NCI-H1694 treated with DMSO at 0.1 percent for 48 hours (cell line): ENCODE measurements around the gene LORICRIN.

ENCODE experiments used
- DNase-seq: peaks from one replicate; lab custom pipeline; 2025; lab: John Stamatoyannopoulos, UW

Gene LORICRIN

DNA sequence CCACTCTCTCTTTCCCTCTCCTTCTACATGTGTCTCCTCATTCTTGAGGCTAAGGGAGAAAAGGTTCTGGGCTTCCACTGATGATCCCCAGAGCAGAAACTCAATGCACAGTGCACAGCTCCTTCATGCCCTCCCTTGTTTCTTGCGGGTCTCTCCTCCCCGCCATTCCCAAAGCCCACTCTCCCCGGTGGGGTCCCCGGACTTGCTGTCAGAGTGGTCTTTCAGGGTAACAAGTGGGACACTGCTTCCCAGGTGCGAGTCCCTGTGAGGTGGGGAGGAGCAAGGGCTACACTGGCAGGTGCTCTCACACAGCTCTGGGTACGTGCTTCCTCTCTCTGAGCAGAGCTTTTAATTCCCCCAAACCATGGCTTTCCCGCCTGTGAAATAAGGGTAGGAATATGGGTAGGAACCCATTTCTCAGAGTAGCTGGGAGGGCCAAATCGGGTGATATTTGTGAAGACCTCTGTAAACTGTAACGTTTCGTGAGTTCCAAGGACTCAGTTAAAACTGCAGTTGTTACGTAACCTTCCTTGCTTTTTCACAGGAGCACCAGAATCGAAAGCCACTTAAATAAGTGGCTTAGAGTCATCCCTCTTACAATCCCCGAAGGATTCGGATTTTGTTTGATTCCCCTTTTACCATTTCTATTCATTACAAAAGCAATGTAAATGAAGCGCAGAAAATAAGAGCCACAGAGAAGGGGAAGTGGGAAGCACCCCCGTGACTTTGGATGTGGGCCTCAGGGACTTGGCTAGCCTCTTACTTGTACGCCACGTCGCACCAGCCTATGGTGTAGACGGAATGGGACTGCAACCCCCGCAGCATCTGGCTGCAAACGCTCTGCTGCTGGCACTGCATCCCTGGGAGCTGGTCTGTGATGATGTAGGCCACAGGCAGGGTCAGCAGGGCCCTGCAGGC is 47.1 kb downstream of the LORICRIN start:
- DNase-seq = no peak

DNA sequence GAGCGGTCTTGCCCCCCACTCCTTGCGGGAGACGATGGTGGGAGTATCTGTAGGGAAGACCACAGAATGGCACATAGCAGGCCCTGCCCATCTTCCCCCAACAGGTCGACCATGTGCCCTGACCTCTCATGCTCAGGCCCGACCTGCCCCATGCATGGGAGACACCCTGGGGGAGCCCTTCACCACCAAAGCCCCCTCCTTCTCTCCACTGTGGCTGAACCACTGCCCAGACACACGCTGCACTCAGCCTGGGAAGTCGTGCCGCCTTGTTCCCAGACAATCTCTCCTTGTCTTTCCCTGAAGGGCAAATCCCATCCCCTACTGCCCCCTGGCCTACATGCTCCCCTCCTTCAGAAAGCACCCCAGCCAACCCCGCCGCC is 47.7 kb downstream of the LORICRIN start:
- no peak for DNase-seq

DNA sequence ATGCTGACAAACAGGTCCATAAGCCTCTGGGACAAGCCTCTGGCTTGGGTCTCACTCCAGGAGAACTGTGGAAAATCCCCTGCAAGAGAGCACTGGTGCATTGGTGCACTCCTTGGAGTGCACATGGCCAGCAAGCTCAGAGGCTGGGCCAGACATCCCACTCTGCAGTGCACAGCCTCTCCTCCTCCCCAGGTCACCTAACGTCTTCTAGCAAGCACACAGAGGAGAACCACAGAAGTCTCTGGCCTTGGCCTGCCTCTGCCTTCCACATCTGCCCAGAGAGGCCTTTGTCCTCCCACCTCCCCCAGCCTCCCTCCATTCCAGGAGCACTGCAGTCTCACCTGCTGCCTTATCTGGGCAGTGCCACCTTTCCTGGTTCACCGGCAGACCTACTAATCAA is 49.1 kb downstream of the LORICRIN start:
- no peak for DNase-seq

DNA sequence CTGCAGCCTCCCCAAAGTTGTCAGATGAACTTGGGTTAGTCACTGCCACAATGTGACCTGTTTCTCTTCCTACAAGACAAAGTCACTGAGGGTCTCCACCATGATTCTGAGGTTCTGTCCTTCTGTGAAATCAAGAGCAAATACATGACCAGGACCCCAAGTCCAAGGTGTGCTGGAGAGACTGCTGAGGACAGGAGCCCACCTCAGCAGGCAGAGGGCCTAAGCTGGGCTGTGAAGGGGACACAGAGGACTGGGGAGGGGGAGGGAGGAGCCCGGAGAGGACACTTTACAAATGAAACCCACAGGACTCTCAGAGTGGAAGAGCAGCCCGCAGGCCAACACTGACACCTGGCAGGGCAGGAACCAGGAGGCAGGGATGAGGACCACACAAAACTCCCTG is 50.0 kb downstream of the LORICRIN start:
- no peak for DNase-seq

DNA sequence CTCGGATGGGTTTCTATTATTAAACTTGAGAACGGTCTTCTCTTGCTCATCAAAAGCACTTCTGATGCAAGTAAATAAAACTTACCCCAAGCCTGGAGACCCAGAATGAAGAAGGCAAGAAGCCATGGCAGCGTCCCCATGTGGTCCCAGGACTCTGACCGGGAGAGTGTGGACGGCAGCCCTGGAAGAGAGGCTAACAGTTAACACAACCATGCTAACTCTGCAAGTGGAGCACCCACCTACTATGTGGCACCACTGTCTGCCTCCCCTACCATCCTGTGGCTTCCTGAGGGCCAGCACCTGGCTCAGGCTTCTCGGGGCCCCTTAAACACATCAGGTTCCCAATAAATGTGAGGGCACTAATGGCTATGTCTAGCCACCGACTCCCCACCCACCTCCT is 51.0 kb downstream of the LORICRIN start:
- DNase-seq = no peak
